NCI-H1105 (cell line): ENCODE data around the gene TRAF7.
"Not testable (repeated sequence)": the region's sequence is repeated elsewhere in the genome, so short reads cannot be mapped to it uniquely, and the experiment has no call there.

Experiments used
- DNase-seq: peaks from one replicate; lab custom pipeline; 2025; lab: John Stamatoyannopoulos, UW

TRAF7 gene

DNA sequence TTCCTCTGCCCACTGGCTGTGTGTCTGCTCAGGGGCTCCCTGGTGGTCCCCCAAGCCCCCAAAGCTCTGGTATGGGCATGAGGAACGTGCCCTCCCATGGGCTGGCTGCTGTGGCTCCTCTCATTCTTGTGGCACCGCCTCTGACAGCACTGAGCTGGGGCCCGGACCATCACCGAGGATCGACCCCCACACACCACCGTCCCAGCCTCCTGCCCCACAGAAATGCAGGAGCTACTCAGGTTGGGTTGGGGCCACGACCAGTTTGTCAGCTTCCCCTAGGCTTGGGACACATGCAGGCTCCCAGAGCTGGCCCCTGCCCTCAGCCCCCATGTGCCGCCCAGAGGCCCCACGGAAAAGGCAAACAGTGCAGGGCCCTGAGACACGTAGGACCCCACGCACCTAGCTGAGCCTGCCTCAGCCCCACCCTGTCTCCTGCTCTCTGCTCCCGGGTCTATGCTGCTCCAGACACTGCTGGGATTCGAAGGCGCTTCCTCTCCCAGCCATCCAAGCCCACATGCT is 44.1 kb downstream of the TRAF7 start:
- DNase-seq = no peak

DNA sequence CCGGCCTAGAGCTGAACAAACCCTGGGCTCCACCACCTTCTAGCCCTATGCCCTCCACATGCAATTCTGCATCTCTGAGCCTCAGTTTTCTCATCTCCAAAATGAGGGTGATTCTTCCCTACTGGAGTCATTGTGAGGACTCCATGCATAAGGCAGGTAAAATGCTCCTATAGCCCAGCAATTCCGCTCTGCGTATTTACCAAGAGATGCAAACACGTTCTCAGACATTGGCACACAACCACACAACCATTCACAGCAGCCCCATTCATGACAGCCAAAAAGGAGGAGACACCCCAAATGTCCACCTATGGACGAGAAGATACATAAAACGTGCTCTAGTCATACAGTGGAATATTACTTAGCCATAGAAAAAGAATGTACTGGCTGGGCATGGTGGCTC is 44.7 kb downstream of the TRAF7 start:
- no peak for DNase-seq

DNA sequence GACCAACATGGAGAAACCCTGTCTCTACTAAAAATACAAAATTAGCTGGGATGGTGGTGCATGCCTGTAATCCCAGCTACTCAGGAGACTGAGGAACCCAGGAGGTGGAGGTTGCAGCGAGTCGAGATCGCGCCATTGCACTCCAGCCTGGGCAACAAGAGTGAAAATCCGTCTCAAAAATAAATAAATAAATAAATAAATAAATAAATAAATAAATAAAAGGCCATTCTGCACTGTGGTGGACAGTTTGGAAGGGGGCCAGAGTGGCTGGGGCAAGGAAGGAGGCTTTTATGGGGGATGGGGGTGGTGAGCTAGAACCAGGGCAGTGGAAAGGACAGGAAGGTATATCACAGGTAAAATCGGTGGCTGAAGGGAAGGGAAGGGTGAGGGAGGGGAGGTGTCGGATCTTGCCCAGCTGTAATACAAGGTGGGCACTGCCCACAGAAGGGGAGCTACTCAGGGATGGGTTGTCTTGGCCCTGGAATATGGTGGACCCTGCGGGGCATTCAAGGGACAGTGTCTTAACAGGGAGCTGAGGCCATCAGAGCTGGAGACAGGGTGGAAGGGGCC is 47.6 kb downstream of the TRAF7 start:
- not testable (repeated sequence) for DNase-seq

DNA sequence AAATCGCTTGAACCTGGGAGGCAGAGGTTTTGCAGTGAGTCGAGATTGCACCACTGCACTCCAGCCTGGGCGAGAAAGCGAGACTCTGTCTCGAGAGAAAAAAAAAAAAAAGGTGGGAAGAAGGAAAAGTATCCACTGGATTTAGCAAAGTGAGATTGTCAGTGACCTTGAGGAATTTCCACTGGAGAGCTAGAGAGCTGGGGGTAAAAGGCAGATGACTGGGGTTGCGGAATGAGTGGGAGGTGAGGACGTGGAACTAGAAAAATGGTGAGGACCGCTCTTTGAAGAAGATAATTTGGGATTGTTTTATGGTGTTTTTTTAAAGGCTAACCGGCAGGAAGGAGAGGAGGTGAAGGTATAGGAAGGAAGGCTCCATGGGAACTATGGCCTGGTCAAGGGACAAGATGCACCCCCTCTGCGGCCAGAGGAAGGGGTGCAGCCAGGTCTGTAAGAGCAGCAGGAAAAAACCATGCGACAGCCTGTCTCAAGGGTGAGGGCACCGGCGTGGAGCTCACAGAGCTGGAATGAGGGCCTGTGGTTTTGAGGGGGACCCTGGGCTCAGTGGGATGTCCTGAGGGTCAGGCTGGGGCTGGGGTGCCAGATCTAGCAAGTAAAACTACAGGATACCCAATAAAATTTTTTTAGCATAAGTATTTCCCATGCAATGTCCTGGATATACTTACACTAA is 49.0 kb downstream of the TRAF7 start:
- DNase-seq = no peak

DNA sequence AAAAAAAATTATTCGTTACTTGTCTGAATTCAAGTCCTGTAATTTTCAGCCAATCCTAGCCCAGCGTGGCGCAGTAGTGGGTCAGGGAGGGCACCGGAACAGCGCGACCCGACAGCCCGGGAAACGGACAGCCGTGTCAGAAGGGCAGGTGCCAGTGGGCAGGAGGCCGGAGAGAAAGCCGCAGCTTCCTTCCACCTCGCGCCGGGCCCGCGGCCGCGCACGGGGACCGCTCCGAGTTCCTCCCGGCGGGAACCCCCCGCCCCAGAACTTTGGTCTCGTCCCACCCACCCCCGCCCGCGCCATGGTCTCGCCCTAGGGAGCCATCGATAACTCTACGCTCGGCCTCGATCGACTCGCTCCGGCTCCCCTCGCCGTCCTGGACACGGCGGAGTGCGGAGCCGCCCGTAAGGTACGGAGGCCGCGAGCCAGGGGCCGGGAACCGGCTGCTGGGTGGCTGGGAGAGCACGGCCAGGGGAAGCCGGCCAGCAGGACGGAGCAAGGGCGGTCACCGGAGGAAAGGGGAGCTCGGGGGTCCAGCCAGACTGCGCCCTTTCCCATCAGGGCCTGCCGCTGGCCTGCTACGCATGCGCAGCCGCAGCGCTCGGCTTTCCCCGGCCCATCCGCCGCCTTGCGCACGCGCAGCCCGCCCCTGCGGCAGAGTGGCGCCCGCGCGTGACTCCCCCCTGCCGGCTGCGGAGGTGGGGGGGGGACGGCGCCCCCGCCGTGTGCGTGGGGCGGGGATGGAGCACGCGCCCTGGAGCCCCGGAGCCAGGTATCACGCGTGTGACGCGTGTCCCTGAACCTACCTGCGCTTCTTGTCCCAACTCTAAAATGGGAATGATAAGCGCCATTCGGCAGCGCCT is 49.8 kb downstream of the TRAF7 start, which contains the start of gene MLST8:
TSS of gene MLST8 (plus strand) at position 351 of the 863 bp plus-strand sequence. CDS start 632 bp downstream, outside the sequence.
- DNase-seq = peak; percentile 56

DNA sequence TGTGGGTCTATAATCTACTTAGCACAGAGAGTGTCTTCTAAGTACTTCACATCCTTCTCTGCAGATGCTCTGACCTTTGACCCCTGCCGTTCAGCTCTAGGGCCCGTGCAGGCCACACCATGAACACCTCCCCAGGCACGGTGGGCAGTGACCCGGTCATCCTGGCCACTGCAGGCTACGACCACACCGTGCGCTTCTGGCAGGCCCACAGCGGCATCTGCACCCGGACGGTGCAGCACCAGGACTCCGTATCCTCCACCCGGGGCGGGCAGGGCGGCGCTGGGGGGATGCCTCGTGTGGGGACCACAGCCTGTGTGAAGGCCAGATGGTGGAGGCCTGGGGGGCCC is 50.4 kb downstream of the TRAF7 start:
- no peak for DNase-seq

DNA sequence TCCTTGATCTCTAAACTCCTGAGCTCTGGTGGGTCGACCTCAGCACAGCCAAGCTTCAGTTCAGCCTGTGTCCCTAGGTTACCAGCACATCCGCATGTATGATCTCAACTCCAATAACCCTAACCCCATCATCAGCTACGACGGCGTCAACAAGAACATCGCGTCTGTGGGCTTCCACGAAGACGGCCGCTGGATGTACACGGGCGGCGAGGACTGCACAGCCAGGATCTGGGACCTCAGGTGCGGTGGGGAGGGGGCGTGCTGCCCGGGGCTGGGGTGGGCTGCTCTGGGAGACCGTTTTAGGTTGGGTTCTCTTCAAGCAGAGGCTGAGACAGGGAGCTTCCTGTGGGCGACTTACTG is 50.8 kb downstream of the TRAF7 start:
- no peak for DNase-seq

DNA sequence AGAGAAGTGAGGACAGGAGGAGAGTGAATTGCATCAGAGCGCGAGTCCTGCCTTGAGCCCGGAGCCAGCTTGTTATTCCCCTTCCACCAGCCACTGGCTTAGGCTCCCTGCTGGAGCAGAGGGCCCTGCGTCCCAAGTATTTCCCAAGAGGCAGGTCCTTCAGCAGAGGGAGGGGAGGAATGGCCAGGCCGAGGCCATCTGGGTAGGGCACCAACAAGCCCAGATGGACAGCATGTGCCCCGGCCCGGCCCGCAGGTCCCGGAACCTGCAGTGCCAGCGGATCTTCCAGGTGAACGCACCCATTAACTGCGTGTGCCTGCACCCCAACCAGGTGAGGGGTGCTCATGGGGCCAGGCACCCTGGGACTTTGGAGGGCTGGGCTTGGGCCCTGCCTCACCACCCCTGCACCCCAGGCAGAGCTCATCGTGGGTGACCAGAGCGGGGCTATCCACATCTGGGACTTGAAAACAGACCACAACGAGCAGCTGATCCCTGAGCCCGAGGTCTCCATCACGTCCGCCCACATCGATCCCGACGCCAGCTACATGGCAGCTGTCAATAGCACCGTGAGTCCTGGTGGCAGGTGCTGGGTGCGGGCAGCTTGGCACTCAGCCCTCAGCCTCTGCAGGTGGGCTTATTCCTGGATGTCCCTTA is 51.3 kb downstream of the TRAF7 start:
- no peak for DNase-seq

DNA sequence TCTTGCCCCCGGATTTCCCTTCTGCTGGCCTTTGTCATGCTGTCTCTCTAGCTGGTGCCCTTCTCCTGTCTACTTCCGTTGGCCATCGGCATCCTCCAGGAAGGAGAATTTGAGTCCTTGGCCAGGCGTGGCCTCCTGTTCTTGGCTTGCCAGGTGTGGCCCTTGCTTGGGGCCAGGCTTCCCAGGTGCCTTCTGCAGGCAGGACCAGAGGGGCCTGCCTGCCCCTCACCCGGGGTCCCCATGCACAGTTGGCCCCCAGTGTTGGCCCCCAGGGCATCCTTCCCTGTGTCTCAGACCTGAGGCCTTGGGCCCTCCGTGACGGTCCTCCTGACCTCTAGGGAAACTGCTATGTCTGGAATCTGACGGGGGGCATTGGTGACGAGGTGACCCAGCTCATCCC is 52.3 kb downstream of the TRAF7 start:
- no peak for DNase-seq

DNA sequence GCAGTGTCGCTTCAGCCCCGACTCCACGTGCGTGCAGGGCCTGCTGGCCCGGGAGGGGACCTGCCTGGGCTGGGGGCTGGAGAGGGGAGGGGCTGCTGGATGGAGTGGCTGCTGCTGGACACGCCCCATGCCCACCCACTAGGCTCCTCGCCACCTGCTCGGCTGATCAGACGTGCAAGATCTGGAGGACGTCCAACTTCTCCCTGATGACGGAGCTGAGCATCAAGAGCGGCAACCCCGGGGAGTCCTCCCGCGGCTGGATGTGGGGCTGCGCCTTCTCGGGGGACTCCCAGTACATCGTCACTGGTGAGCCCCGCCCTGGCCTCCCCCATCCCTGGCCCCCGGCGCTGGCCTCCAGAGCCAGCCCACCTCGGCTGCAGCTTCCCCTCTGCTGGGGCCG is 52.7 kb downstream of the TRAF7 start:
- no peak for DNase-seq

DNA sequence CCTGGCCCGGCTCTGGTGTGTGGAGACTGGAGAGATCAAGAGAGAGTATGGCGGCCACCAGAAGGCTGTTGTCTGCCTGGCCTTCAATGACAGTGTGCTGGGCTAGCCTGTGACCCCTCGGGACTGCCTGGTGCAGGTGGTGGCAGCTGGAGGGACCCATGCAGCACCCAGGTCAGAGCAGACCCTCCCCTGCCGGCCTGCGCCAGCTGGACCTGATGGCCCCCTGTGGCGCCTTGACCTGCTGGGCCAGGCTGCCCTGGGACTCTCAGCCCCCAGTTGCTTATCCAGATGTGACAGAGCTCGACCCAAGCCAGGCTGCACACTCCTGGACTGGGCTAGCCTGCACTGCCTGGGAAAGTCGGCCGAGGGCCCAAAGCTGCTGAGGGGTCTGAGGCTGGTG is 53.2 kb downstream of the TRAF7 start:
- no peak for DNase-seq

DNA sequence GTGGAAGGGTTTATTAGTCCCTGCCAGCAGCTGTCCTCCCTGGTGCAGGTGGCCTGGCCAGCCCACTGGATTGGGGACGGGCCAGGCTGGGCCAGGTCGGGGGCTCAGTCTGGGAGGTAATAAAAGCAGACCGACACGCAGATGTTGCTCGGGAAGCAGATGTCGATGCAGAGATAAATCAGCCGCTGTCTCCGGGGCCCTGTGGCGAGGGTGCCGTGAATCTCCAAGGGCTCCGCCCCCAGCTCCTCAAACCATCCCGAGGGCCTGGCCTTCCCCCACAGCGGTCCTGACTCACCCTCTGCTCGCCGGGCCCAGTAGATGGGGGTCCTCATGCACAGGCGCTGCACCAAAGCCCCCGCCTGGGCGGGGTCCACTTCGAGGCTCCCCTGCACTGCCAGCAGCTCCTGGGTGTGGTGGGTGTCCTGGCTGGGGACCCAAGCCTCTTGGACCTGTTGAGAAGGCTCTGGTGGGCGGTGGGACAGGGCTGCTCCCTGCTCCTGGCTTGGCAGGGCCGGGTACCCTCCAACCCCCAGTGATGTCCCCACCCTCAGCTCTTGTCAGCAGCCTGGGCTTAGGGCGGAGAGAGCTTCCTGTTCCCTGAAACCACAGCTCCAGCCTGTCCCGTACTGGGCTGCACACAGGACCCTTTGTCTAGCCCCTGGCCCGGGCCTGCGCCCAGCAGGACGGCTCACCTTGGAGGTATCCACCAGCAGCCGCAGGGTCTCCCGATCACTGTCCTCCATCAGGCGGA is 53.9 kb downstream of the TRAF7 start:
- DNase-seq = no peak

DNA sequence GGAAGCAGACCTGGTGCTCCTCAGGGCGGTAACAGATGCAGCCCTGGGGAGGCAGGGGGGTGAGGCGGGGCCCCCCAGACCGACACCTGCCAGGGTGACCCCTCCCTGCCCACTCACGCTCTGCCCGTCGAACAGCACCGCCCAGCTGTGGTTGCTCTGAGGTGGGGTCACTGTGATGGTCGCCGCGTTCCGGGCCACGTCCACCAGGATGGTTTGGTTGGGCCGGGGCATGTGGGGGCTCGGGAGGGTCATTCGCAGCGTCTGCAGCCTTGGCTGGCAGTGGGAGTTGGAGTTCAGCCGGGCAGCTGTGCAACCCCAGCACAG is 54.4 kb downstream of the TRAF7 start:
- DNase-seq = no peak

DNA sequence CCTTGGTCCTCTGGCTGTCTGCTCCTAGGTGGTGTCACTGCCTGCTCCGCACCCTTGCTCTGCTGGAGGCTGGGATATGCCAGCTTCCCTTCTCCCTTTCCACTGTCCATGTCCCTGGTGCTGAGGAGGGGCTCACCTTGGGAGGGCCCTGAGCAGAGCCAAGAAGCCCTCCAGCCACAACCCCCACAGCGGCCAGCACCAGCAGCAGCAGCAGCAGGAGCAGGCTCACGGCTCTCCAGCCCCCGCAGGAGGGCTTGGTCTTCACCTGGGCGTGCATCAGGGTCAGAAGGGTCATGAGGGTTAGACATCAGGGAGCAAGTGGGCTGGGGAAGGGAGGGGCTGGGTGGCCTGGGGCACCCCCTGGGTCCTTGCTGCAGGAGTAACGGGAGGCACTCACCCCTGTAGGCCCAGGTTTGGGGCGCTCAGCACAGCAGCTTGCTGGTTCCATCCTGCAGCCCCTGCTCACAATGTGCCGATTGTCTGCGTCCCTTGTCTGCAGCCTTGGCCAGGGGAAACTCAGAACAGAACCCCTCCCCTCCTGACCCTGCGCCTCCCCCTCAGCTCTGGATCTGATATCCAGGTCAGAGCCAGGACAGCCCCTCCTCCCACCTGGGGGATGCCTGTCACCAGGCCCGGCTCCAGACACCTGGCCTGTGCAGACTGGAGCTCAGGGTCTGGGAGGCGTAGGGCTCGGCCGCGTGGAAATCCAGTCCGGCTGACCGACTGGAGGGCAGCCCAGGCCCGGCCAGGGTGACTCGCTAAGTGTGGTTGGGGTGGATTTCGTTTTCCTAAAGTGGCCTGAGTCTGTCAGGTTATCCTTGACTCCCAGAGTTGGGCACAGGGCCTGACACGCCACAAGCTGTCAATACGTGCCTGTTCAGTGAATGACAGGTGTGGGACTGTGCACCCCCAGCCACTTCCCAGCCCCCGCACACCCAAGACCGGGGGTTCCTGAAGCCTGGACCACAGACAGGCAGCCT is 55.1 kb downstream of the TRAF7 start, which contains the start of gene BRICD5:
TSS of gene BRICD5 (minus strand) at position 478 of the 980 bp plus-strand sequence. CDS start at position 448, 30 bp downstream.
- no peak for DNase-seq

DNA sequence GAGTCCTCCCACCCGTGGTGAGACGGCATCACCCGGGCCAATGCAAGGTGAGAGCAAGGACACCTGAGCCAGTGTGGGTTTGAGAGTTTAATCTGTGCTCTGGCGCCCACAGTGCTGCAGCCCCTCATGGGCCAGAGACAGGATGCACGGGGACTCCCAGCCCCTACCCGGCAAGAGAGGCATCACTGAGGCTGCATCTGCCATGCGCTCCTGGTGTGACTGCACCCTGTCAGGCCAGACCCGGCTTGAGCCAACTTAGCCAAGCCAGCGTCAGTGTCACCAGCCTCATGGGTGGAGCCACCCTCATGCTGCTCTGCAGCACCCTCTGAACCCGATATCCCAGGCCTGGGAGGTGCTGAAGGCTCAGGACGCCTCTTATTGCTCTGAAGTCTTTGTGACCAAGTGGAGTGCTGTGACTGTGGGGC is 56.4 kb downstream of the TRAF7 start:
- no peak for DNase-seq

DNA sequence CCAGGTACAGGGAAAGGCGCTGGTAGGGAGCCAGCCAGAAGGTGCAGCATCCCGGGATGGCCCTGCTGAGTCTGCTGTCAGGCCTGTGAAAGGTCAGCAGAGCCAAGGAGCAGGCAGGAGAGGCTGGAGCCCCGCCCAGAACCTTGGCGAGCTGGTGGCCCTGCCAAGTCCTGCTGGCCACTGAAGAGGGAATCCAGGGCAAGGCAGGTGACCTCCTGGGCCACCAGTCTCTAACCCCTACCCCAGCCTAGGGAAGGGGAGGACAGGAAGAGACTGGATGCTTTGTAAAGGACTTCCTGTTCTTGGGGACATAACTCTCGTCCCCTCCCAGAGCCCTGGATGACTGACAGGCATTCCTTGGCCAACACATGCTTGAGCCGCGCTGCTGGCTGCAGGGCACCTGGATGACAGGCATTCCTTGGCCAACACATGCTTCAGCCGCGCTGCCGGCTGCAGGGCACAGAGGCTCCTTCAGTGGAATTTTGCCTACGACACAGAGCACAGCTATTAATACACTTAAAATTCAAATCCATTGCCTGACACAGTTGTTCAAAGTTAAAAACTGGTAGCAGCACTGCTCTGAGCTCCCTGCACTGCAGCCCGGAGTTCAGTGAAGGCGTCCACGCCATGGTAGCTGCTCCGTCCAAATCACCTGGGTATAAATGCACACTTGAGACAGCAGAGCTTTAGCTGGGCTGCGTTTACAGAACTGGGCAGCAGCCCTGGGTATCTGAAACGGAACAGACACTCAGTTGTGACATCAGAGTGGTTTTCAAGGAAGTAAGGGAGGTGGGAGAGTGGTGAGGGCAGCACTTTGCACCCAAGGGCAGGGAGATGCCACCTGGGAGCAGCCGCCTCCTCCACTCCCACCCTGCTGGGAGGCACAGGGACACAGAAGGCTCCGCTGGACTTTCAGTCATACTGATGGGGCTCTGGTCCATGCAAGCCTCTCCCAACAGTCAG is 57.1 kb downstream of the TRAF7 start:
- DNase-seq = no peak

DNA sequence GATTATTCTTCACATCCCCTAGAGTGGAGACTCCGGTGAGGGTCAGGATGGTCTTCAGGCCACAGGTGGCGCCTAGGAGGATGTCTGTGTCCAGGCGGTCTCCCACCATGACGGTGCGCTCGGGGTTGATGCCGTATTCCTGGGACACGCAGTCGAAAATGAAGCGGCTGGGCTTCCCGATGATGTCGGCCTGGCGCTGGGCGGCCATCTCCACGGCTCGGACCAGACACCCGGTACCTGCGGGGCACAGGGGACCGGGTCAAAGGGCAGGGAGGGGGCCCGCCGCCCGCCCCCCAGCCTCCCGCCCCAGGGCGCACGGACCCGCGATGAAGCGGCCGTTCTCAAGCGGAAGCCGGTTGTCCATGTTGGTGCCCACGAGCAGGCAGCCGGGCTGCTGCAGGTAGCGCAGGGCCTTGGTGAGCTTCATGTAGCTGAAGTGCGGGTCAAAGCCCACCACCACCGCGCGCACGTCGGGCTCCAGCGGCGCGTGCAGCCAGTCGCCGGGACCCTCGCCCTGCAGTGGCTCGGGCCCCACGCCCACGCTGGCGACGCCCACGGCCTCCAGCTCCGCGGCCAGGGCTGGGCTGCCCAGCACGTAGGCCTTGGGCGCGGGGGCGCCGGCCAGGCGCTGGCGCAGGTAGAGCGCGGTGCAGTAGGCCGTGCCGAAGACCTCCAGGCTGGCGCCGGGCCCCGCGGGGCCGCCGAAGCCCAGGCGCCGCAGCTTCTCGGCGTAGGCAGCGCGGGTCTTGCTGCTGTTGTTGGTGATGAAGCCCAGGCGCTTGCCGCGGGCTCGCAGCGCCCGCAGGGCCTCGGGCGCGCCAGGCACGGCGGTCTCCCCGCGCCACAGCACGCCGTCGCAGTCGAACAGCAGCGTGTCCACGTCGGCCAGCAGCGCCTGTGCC is 58.5 kb downstream of the TRAF7 start:
- DNase-seq = no peak

DNA sequence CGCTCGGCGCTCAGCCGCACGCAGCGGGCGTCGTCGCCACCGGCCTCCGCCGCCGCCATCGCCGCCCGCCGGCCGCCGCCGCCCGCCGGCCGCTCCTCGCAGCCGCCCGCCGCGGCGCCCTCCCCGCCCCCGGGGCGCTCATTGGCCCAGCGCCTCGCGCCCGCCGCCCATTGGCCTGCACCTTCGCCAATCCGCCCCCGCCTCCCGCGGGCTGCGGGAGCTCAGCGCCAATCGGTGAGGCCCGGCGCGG is 59.1 kb downstream of the TRAF7 start, which contains the start of gene PGP:
TSS of gene PGP (minus strand) at position 122 of the 250 bp plus-strand sequence. CDS start at position 59, 63 bp downstream.
- no peak for DNase-seq
